H9 (cell line): ENCODE measurements around the gene MOB3C. TPM values are rescaled to one million over a fixed set of nuclear protein-coding genes. Genes with fewer than 3 reads are reported as not detected.

Source experiments
- DNase-seq: peaks from one replicate; pipeline ENCODE4 v3.0.0-alpha.2; 2017
- H2AFZ ChIP-seq: one replicate; pipeline ENCODE4 v1.6.1; 2013; ENCODE audit warnings: mild to moderate bottlenecking, low read length, control low read depth, moderate library complexity
- H2AK5ac ChIP-seq: 2 replicates; pipeline ENCODE4 v1.6.1; 2013; ENCODE audit warnings: low read length, control low read depth, mixed read lengths; ENCODE audit not compliant: insufficient read length
- H2BK120ac ChIP-seq: one replicate; pipeline ENCODE4 v1.6.1; 2013; ENCODE audit warnings: low read depth, mild to moderate bottlenecking, low read length, control low read depth, inconsistent platforms; ENCODE audit not compliant: poor library complexity, severe bottlenecking
- H2BK12ac ChIP-seq: 2 replicates; pipeline ENCODE4 v1.6.1; 2013; ENCODE audit warnings: low read length, control low read depth, mixed read lengths, low read depth; ENCODE audit not compliant: insufficient read length
- H2BK15ac ChIP-seq: 2 replicates; pipeline ENCODE4 v1.6.1; 2013; ENCODE audit warnings: low read depth, low read length, control low read depth
- H2BK20ac ChIP-seq: one replicate; pipeline ENCODE4 v1.6.1; 2013; ENCODE audit warnings: low read depth, mild to moderate bottlenecking, low read length, control low read depth, inconsistent platforms; ENCODE audit not compliant: poor library complexity, severe bottlenecking
- H2BK5ac ChIP-seq: 2 replicates; pipeline ENCODE4 v1.6.1; 2013; ENCODE audit warnings: low read length, control low read depth, mixed read lengths; ENCODE audit not compliant: insufficient read length
- H3K14ac ChIP-seq: 2 replicates; pipeline ENCODE4 v1.6.1; 2013; ENCODE audit warnings: low read length, control low read depth; ENCODE audit not compliant: insufficient read depth
- H3K18ac ChIP-seq: 2 replicates; pipeline ENCODE4 v1.6.1; 2013; ENCODE audit warnings: low read depth, mild to moderate bottlenecking, mixed read lengths, low read length, control low read depth; ENCODE audit not compliant: insufficient read length
- H3K23ac ChIP-seq: 2 replicates; pipeline ENCODE4 v1.6.1; 2013; ENCODE audit warnings: low read length, control low read depth, mixed read lengths, low read depth; ENCODE audit not compliant: insufficient read length
- H3K23me2 ChIP-seq: 2 replicates; pipeline ENCODE4 v1.6.1; 2013; ENCODE audit warnings: low read depth, mild to moderate bottlenecking, mixed read lengths, low read length, control low read depth; ENCODE audit not compliant: insufficient read length, poor library complexity, severe bottlenecking
- H3K27ac ChIP-seq: 2 replicates; pipeline ENCODE4 v1.5.1; 2013; ENCODE audit warnings: low read length, control low read depth, mixed read lengths, low read depth; ENCODE audit not compliant: insufficient read length
- H3K27me3 ChIP-seq: 2 replicates; pipeline ENCODE4 v1.6.1; 2013; ENCODE audit warnings: low read length, control low read depth, inconsistent platforms; ENCODE audit not compliant: insufficient read depth
- H3K4ac ChIP-seq: 2 replicates; pipeline ENCODE4 v1.6.1; 2013; ENCODE audit warnings: low read depth, mild to moderate bottlenecking, control low read depth, inconsistent platforms, low read length, moderate library complexity
- H3K4me1 ChIP-seq: 2 replicates; pipeline ENCODE4 v1.6.1; 2013; ENCODE audit warnings: low read length, control low read depth, inconsistent platforms; ENCODE audit not compliant: insufficient read depth
- H3K4me2 ChIP-seq: 2 replicates; pipeline ENCODE4 v1.6.1; 2013; ENCODE audit warnings: low read length, control low read depth, mixed read lengths; ENCODE audit not compliant: insufficient read length, insufficient read depth
- H3K56ac ChIP-seq: 2 replicates; pipeline ENCODE4 v1.6.1; 2013; ENCODE audit warnings: low read depth, mild to moderate bottlenecking, mixed read lengths, low read length, control low read depth; ENCODE audit not compliant: insufficient read length
- H3K79me1 ChIP-seq: 2 replicates; pipeline ENCODE4 v1.6.1; 2013; ENCODE audit warnings: low read depth, mild to moderate bottlenecking, moderate library complexity, low read length, control low read depth, inconsistent platforms; ENCODE audit not compliant: insufficient read depth, poor library complexity, severe bottlenecking
- H3K79me2 ChIP-seq: 2 replicates; pipeline ENCODE4 v1.6.1; 2013; ENCODE audit warnings: low read length, control low read depth, inconsistent platforms; ENCODE audit not compliant: insufficient read depth
- H3K9ac ChIP-seq: 2 replicates; pipeline ENCODE4 v1.6.1; 2013; ENCODE audit warnings: low read length, control low read depth, mixed read lengths; ENCODE audit not compliant: insufficient read length; ENCODE audit errors: extremely low read depth
- H3K9me3 ChIP-seq: one replicate; pipeline ENCODE4 v1.6.1; 2013; ENCODE audit warnings: low read depth, low read length, inconsistent platforms; ENCODE audit not compliant: control insufficient read depth
- H3T11ph ChIP-seq: one replicate; pipeline ENCODE4 v1.6.1; 2013; ENCODE audit warnings: mild to moderate bottlenecking, low read length, control low read depth, inconsistent platforms
- H4K20me1 ChIP-seq: one replicate; pipeline ENCODE4 v1.6.1; 2013; ENCODE audit not compliant: control insufficient read depth, insufficient read length, insufficient read depth
- H4K5ac ChIP-seq: 2 replicates; pipeline ENCODE4 v1.6.1; 2013; ENCODE audit warnings: low read depth, mild to moderate bottlenecking, mixed read lengths, low read length, control low read depth; ENCODE audit not compliant: insufficient read length
- H4K8ac ChIP-seq: replicated peaks from 2 replicates; pipeline ENCODE4 v1.6.1; 2013; ENCODE audit warnings: low read length, control low read depth, mixed read lengths, low read depth; ENCODE audit not compliant: insufficient read length
- H4K91ac ChIP-seq: 2 replicates; pipeline ENCODE4 v1.6.1; 2013; ENCODE audit warnings: low read depth, mild to moderate bottlenecking, moderate library complexity, mixed read lengths, low read length, control low read depth; ENCODE audit not compliant: insufficient read length
- H3K27ac Mint-ChIP-seq, 3 experiments: 2 replicates in 2 of 3; 3 replicates in 1 of 3; pipeline ENCODE4 v1.8.0; 2020 to 2021; ENCODE audit warnings: mixed read lengths in 3 of 3, mild to moderate bottlenecking in 1 of 3, moderate library complexity in 1 of 3
- H3K27me3 Mint-ChIP-seq: 2 replicates; pipeline ENCODE4 v1.8.0; 2021; ENCODE audit warnings: low read depth, mild to moderate bottlenecking, moderate library complexity, mixed read lengths
- H3K36me3 Mint-ChIP-seq, 3 experiments: 2 replicates in 2 of 3; 3 replicates in 1 of 3; pipeline ENCODE4 v1.8.0; 2020 to 2021; ENCODE audit warnings: low read depth in 3 of 3, mixed read lengths in 3 of 3; ENCODE audit not compliant: insufficient read depth in 1 of 3
- H3K4me1 Mint-ChIP-seq, 2 experiments: 2 replicates each; pipeline ENCODE4 v1.8.0; 2020; ENCODE audit warnings: mixed read lengths in 2 of 2
- H3K4me3 Mint-ChIP-seq, 2 experiments: 2 replicates in 1 of 2; 3 replicates in 1 of 2; pipeline ENCODE4 v1.8.0; 2020 to 2021; ENCODE audit warnings: mild to moderate bottlenecking in 2 of 2, mixed read lengths in 2 of 2, moderate library complexity in 1 of 2
- H3K9me3 Mint-ChIP-seq, 2 experiments: 2 replicates in 1 of 2; 3 replicates in 1 of 2; pipeline ENCODE4 v1.8.0; 2020; ENCODE audit warnings: mild to moderate bottlenecking in 2 of 2, mixed read lengths in 2 of 2, moderate library complexity in 1 of 2
- CTCF ChIP-seq: fragments of 200-600 bp; sonication (generic); conservative IDR thresholded peaks from 3 replicates; pipeline ENCODE4 v1.8.0; 2021; ENCODE audit warnings: antibody characterized with exemption, mild to moderate bottlenecking
- WGBS: extraction: QIAGEN DNeasy Blood & Tissue Kit; methylation state at CpG from one replicate; pipeline ENCODE4 v1.1.7; 2013; ENCODE audit warnings: missing lambda C conversion rate, low lambda C conversion rate, mixed read lengths; ENCODE audit not compliant: insufficient read length; ENCODE audit errors: extremely low coverage; 5-methylcytosine and 5-hydroxymethylcytosine counted together
- total RNA-seq: library from RNA; stranded (reverse); gene quantifications from 2 replicates; pipeline ENCODE4 v1.2.1, GENCODE V29; 2021

The MOB3C gene
- total RNA-seq, 1 experiment from 2014 or later = 3.2 TPM

- H4K20me1 ChIP-seq = no peaks in the 10 kb centered on the region
- no peak overlapping the region for H3K4me2 ChIP-seq
- peaks cover 5% of the 10 kb centered on the region for H3K23me2 ChIP-seq
- no peaks in the 10 kb centered on the region for H3K9me3 ChIP-seq
- H2AFZ ChIP-seq = no peak overlapping the region
- H4K8ac ChIP-seq = no peak overlapping the region
- no peak overlapping the region for H3K27ac ChIP-seq
- no peak overlapping the region for H3K9ac ChIP-seq
- H4K5ac ChIP-seq = no peak overlapping the region
- no peak overlapping the region for H2BK20ac ChIP-seq
- no peak overlapping the region for H3K56ac ChIP-seq
- H3K18ac ChIP-seq = peak overlapping the region; percentile 2
- no peaks in the 10 kb centered on the region for H3K79me2 ChIP-seq
- peak; percentile 42 for DNase-seq
- Mint-ChIP-seq H3K27me3 (peaks cover 3% of the 10 kb centered on the region; the same call in 1 of the 2 replicates), H3K9me3 (no peaks in the 10 kb centered on the region), H3K4me3 (no peak overlapping the region), H3K36me3 (peaks cover 0 to 10% (median 2%) of the 10 kb centered on the region in 3 experiments; a peak in 3 of 7 replicates), H3K4me1 (peaks cover 44 to 50% of the 10 kb centered on the region in 2 experiments), H3K27ac (peak overlapping the region; percentile 82 to 89 (median 84); a peak in 5 of 7 replicates)
- H2BK15ac ChIP-seq = no peak overlapping the region
- H4K91ac ChIP-seq = no peak overlapping the region
- peaks cover 14% of the 10 kb centered on the region; the same call in 1 of the 2 replicates for H3K4me1 ChIP-seq
- H2AK5ac ChIP-seq = no peak overlapping the region
- no peaks in the 10 kb centered on the region for H3K79me1 ChIP-seq
- H2BK12ac ChIP-seq = no peak overlapping the region
- H3K23ac ChIP-seq = no peak overlapping the region
- no peak overlapping the region for H2BK5ac ChIP-seq
- no CpG with 5 or more reads among the region's 7 CpGs for WGBS
- H2BK120ac ChIP-seq = no peak overlapping the region
- H3K27me3 ChIP-seq = no peaks in the 10 kb centered on the region
- no peak overlapping the region for H3K4ac ChIP-seq
- H3K14ac ChIP-seq = 0 out of 2 replicates have a peak overlapping the region, but pooled peaks have one; percentile 4
- TF ChIP-seq CTCF = no peak
- no peak overlapping the region for H3T11ph ChIP-seq
These were observed 4.9 kb downstream of the MOB3C start for GRCh38 chr1:46611691-46612221.
